Astrocyte of the spinal cord (primary cell): ENCODE data around the gene C11orf52.

Experiments
- DNase-seq: peaks from one replicate; pipeline ENCODE4 v3.0.0; 2011; ENCODE audit warnings: low read depth, low spot score
- H3K4me3 ChIP-seq: 2 replicates; pipeline ENCODE4 v1.5.1; 2011; ENCODE audit warnings: low read depth, mild to moderate bottlenecking, low read length, moderate library complexity
- in situ Hi-C: cut with HindIII; loops from 2 replicates; pipeline ENCODE4 v1.10.0; 2017; ENCODE audit warnings: low sequenced_read_pairs
- TF ChIP-seq, protein P1 (sequence below): IDR thresholded peaks from 2 replicates; pipeline ENCODE4 v1.5.1; 2012; ENCODE audit warnings: low read depth, mild to moderate bottlenecking, low read length, inconsistent platforms

Gene C11orf52

DNA sequence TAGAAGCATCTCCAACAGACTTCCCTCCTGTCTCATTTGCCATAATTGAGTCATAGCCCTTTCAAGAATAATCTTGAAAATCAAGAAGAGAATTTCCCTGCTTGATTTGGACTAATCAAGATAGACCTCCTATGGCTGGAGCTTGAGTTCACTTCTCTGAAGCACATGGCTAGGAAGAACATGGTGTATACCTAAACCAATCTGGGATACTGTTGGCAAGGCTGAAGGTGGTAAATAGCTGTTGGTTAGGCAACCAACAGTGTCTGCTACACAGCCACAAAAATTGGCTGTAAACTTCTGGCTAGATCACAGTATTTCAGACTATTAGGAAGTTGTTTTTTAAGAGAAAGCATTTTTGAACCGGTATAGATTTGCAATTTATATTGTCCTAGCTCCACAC is 12.0 kb upstream of the C11orf52 start:
- TF ChIP-seq, protein P1, sequence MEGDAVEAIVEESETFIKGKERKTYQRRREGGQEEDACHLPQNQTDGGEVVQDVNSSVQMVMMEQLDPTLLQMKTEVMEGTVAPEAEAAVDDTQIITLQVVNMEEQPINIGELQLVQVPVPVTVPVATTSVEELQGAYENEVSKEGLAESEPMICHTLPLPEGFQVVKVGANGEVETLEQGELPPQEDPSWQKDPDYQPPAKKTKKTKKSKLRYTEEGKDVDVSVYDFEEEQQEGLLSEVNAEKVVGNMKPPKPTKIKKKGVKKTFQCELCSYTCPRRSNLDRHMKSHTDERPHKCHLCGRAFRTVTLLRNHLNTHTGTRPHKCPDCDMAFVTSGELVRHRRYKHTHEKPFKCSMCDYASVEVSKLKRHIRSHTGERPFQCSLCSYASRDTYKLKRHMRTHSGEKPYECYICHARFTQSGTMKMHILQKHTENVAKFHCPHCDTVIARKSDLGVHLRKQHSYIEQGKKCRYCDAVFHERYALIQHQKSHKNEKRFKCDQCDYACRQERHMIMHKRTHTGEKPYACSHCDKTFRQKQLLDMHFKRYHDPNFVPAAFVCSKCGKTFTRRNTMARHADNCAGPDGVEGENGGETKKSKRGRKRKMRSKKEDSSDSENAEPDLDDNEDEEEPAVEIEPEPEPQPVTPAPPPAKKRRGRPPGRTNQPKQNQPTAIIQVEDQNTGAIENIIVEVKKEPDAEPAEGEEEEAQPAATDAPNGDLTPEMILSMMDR = no peak
- in situ Hi-C loops = no loop called here
- no peak overlapping the region for H3K4me3 ChIP-seq
- no peak for DNase-seq

DNA sequence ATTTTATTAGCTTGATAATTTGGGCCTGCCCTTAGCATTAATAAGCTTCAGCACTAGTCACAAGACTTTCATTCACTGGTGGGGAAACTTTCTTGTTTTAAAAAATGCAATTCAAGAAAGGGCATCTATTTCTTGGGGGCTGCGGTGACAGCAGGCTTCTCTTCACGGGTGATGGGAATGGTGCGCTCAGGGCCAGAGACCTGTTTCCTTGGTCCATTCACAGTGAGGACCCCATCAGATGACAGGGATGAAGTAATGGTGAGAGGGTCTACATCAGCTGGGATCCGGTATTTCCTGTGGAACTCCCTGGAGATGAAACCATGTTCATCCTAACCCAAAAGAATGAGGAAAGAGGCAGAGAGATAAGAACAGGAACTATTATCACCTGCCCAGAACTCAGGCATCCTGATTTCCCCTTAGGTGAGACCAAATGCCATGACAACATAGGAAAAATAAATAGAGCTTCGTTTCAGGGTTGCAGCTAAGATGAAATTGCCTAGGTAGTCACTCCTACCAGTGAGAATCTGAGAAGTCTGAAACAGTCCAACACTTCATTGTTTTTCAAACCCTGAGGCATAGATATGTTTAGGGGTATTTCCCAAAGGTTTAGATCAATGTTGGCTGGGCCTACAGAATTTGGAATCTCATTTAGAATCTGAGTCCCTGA is 9.9 kb upstream of the C11orf52 start:
- H3K4me3 ChIP-seq = no peak overlapping the region
- TF ChIP-seq, protein P1 = no peak
- in situ Hi-C loops = no loop called here
- DNase-seq = no peak

DNA sequence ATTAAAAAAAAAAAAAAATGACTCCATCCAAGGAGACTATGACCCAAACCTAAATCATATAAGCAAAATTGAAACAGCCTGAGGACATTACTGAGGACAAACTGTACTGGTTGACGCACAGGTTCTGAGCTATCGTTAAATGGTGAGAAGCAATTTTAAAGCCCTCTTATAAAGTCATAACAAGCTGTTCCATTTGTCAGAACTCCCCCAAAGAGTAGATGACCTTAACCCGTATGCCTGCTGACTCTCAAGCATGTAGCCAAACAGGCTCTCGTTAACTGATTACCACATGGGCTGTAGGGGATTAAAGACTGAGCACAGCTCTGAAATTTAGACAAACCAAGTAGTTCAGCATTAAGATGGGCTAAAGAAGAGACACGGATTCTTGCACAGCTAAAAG is 9.3 kb upstream of the C11orf52 start:
- no peak overlapping the region for H3K4me3 ChIP-seq
- in situ Hi-C loops = no loop called here
- TF ChIP-seq, protein P1 = no peak
- no peak for DNase-seq

DNA sequence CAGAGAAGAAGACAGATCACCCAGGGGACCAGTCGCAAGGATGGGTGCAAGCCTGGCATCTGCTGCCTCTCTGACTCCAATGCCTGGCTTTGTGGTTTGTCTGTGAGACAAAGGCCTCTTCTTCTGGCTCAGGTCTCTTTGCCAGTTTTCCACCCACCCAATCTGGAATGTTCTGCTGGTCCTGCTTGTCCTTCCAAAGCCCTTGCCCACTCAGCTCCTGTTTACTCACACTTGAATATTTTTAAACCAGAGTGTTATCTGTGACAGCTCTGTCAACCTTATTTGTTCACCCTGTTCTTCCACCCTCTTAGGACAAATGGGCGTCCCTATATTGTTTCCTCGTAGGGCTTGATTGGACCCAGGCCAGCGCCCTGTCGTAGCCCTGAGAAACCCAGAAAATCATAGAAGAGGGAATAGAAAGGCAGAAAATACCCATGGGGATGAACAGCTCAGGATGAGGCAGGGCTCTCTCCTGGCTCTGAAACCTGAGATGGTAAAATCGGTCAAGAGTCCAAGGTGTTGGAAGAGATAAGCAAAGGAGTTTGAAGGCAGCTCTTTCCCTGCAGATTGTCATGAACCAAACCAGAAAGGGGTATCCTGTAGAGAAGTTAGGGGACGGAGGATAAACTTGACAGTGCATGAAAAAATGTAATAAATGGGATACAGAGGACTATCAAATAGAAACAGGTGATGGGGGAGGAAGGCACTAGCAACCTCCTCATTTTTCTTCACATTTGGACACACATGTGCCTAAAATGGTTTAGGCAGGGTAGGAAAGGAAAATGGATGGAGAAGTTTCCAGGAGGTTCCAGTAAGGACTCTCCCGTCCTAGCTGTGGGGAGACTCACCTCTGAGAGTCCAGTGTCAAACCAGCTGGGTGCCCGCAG is 7.8 kb upstream of the C11orf52 start:
- in situ Hi-C loops = no loop called here
- H3K4me3 ChIP-seq = no peak overlapping the region
- no peak for DNase-seq
- TF ChIP-seq, protein P1 = no peak

DNA sequence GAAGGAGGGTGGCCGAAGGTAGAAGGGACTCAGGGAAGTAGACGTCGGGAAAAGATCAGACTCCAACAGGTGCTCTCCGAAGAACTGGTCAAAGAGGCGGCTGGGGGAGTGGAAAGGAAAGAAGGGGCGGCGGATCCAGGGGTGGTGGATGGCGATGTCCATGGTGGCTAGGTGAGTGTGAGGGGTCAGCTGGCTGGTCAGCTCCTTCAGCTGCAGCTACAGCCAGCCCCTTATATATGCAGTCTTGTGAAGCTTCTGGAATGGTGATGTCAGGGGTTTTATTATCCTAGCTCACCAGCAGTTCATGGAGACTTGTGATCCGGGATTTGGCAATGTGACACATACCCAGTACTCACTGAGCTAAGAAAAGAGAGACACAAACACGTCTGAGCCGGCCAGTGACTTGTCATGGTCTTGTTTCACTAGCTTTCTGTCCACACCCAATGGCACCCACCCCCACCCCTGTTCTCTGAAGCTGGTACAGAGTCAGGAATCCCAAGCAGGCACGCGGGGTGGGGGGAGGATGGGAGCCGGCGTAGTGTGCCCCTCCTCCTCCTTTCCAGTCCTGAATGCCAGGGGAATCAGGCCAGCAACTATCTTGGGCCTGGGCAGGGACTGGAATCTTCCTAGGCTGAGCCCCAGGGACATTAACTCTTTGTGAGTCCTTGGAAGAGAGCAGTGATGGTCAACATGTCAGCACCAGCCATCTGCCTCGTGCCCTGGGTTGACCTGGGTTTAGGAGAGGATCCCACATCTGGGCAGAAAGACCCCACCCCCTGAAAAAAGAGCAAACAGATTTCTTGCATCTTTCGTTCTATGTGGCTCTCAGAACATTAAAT is 6.9 kb upstream of the C11orf52 start, which contains the start of gene CRYAB:
CRYAB (minus strand) TSS at position 208 of the 839 bp plus-strand sequence; CDS start at position 162, 46 bp downstream.
- TF ChIP-seq, protein P1 = no peak
- peak; percentile 49 for DNase-seq
- in situ Hi-C loops = no loop called here
- peak within 1 kb of the TSS; percentile 12 for H3K4me3 ChIP-seq

DNA sequence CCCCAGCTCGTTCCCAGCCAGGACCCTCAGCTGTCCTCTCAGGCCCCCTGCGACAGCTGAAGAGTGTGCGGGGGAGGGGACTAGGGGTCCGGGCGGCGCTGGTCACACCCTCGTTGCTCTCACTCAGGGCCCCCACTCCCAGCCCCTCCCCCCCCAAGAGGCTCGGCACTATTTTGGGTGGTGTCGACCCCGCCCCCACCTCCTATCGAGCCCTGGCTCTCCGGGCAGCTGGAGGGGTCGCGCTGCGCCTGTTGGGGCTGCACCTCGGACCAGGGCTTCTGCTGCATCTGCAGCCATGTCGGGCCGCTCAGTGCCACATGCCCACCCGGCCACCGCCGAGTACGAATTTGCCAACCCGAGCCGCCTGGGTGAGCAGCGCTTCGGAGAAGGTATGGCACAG is 6.2 kb upstream of the C11orf52 start, which contains the start of gene HSPB2:
HSPB2 (plus strand) TSS at position 200 of the 400 bp plus-strand sequence; CDS start at position 296, 96 bp downstream.
- in situ Hi-C loops = no loop called here
- TF ChIP-seq, protein P1 = no peak
- no peak for DNase-seq
- peak within 1 kb of the TSS; percentile 12 for H3K4me3 ChIP-seq
